K562 (cell line): ENCODE data around the gene IGFALS. TPM values are rescaled to one million over a fixed set of nuclear protein-coding genes. Genes with fewer than 3 reads are reported as not detected.

Experiments
- BCLAF1 ChIP-seq, 2 experiments: fragments of 450-650 bp in 1 of 2; IDR thresholded peaks; 2 replicates each; pipeline ENCODE4 v1.6.1; 2011 to 2017; ENCODE audit warnings: low read depth in 2 of 2, antibody characterized with exemption in 1 of 2, borderline replicate concordance in 1 of 2, low read length in 1 of 2, mild to moderate bottlenecking in 1 of 2, mixed read lengths in 1 of 2; ENCODE audit not compliant: control insufficient read depth in 1 of 2
- CC2D1A ChIP-seq: fragments of 450-650 bp; IDR thresholded peaks from 2 replicates; pipeline ENCODE4 v1.6.1; 2017; ENCODE audit warnings: mild to moderate bottlenecking
- ERF ChIP-seq: fragments of 450-650 bp; formaldehyde crosslinking; IDR thresholded peaks from 2 replicates; pipeline ENCODE4 v1.4.0; 2020; ENCODE audit warnings: mild to moderate bottlenecking, mixed read lengths
- EWSR1 ChIP-seq: fragments of 450-650 bp; IDR thresholded peaks from 2 replicates; pipeline ENCODE4 v1.6.1; 2018; ENCODE audit warnings: borderline replicate concordance, mild to moderate bottlenecking, low read depth, moderate library complexity; ENCODE audit not compliant: partially characterized antibody
- FOXJ2 ChIP-seq: fragments of 200-800 bp; sonication (Bioruptor generic); IDR thresholded peaks from 2 replicates; pipeline ENCODE4 v1.6.1; 2016; ENCODE audit warnings: missing genetic modification characterization, missing compliant biosample characterization
- FUS ChIP-seq: fragments of 200-400 bp; formaldehyde crosslinking; optimal IDR thresholded peaks from 2 replicates; pipeline ENCODE3; 2017; ENCODE audit warnings: low read depth, low read length
- IRF9 ChIP-seq: fragments of 450-650 bp; IDR thresholded peaks from 2 replicates; pipeline ENCODE4 v1.6.1; 2016; ENCODE audit warnings: missing biosample characterization, missing genetic modification characterization
- KAT2B ChIP-seq: IDR thresholded peaks from one replicate; pipeline ENCODE4 v1.6.1; 2012; ENCODE audit warnings: low read depth, mild to moderate bottlenecking, control low read depth, inconsistent platforms, low read length, moderate library complexity
- KLF10 ChIP-seq: fragments of 250-450 bp; sonication (Bioruptor Pico); IDR thresholded peaks from 2 replicates; pipeline ENCODE4 v1.6.1; 2021; ENCODE audit warnings: matching md5 sums
- PBX2 ChIP-seq, 2 experiments: IDR thresholded peaks in 1 of 2; conservative IDR thresholded peaks in 1 of 2; 2 replicates each; pipeline ENCODE4 v1.6.1; 2016; ENCODE audit warnings: low read depth in 2 of 2, mild to moderate bottlenecking in 1 of 2, missing compliant biosample characterization in 1 of 2, missing genetic modification characterization in 1 of 2, moderate library complexity in 1 of 2
- POLR2AphosphoS5 ChIP-seq: IDR thresholded peaks from 2 replicates; pipeline ENCODE4 v1.6.1; 2011; ENCODE audit warnings: mild to moderate bottlenecking, low read depth, low read length, moderate library complexity; ENCODE audit not compliant: control insufficient read depth, insufficient read depth
- RAD21 ChIP-seq, 2 experiments: fragments of 250-450 bp in 1 of 2; fragments of 450-650 bp in 1 of 2; sonication (Bioruptor Pico) in 1 of 2; formaldehyde crosslinking in 1 of 2; IDR thresholded peaks in 1 of 2; conservative IDR thresholded peaks in 1 of 2; 2 replicates each; pipeline versions ENCODE4 v1.4.0 to v1.8.0; 2020 to 2022; ENCODE audit warnings: mild to moderate bottlenecking in 2 of 2, moderate library complexity in 1 of 2
- SIX5 ChIP-seq, 2 experiments: IDR thresholded peaks; 2 replicates each; pipeline ENCODE4 v1.6.1; 2011; ENCODE audit warnings: low read length in 2 of 2, borderline replicate concordance in 1 of 2, low read depth in 1 of 2, mild to moderate bottlenecking in 1 of 2, moderate library complexity in 1 of 2; ENCODE audit not compliant: insufficient read depth in 1 of 2
- THRAP3 ChIP-seq: fragments of 450-650 bp; IDR thresholded peaks from 2 replicates; pipeline ENCODE4 v1.6.1; 2016; ENCODE audit warnings: mild to moderate bottlenecking, inconsistent platforms, borderline replicate concordance
- XRCC4 ChIP-seq: IDR thresholded peaks from one replicate; pipeline ENCODE4 v1.6.1; 2011; ENCODE audit not compliant: insufficient read depth, insufficient read length; ENCODE audit errors: extremely low read depth
- ZNF277 ChIP-seq: fragments of 250-450 bp; sonication (Bioruptor Pico); IDR thresholded peaks from 2 replicates; pipeline ENCODE4 v1.8.0; 2022; ENCODE audit warnings: inconsistent platforms, mild to moderate bottlenecking, moderate library complexity, borderline replicate concordance
- polyA plus RNA-seq, 8 experiments: library from polyadenylated mRNA; depleted of rRNA in 4 of 8; stranded (reverse) in 5 of 8; unstranded in 3 of 8; fragments of >200 nt; fragmentation: Nextera tagmentation in 2 of 8; fragmentation: Illumina TruSeq in 1 of 8; extraction: Ambion mirVana in 2 of 8; extraction: Trizol in 1 of 8; gene quantifications; 2 replicates each; pipeline versions ENCODE4 v1.2.1 to v1.2.3, GENCODE V29; 2011 to 2014; ENCODE audit warnings: inconsistent platforms in 1 of 8, missing spikeins in 1 of 8
- total RNA-seq, 7 experiments: library from RNA; depleted of rRNA in 6 of 7; stranded (reverse); fragments of >200 nt in 6 of 7; fragmentation: Illumina TruSeq in 2 of 7; extraction: Trizol in 2 of 7; gene quantifications; 2 replicates each; pipeline versions ENCODE4 v1.2.1 to v1.2.3, GENCODE V29; 2011 to 2021; ENCODE audit warnings: low replicate concordance in 1 of 7

IGFALS gene
- total and polyA plus RNA-seq, 9 of the 15 experiments (the other 6 are each of a cell fraction or from before 2014, with no cell fraction given): not detected

- no peak for TF ChIP-seq ZNF277 (CRISPR knock-in tag)
- TF ChIP-seq ERF (CRISPR knock-in tag): 0 out of 2 replicates have a peak, but pooled peaks have one; percentile 59
- TF ChIP-seq SIX5 (IDR thresholded peaks at IDR 0.05; ENCODE audit: borderline replicate concordance in 1 of 2, insufficient read depth in 1 of 2, low read depth in 1 of 2, low read length in 2 of 2): no peak
- no peak for TF ChIP-seq KAT2B
- no peak for TF ChIP-seq IRF9 (tag)
- TF ChIP-seq EWSR1: no peak
- peak; percentile 93; the same call in 1 of the 2 replicates for TF ChIP-seq CC2D1A
- TF ChIP-seq BCLAF1 (IDR thresholded peaks at IDR 0.05; ENCODE audit: borderline replicate concordance in 1 of 2, control insufficient read depth in 1 of 2, low read depth in 2 of 2, low read length in 1 of 2): no peak
- TF ChIP-seq PBX2 (CRISPR knock-in tag; IDR thresholded peaks at IDR 0.05; ENCODE audit: low read depth): no peak
- TF ChIP-seq PBX2 (tag; conservative IDR thresholded peaks at IDR 0.05; ENCODE audit: low read depth): peak; percentile 75; the same call in 1 of the 2 replicates
- no peak for TF ChIP-seq FOXJ2 (tag)
- TF ChIP-seq FUS: no peak
- TF ChIP-seq RAD21 (CRISPR knock-in tag; conservative IDR thresholded peaks at IDR 0.05 in 1 of 2, IDR thresholded peaks at IDR 0.05 in 1 of 2): peak in 1 of 2 experiments; percentile 20; a peak in 1 of 4 replicates
- TF ChIP-seq POLR2AphosphoS5: peak; percentile 96
- no peak for TF ChIP-seq XRCC4
- no peak for TF ChIP-seq KLF10 (CRISPR knock-in tag)
- no peak for TF ChIP-seq THRAP3
Observed at GRCh38 chr16:1832838-1833454, 39.4 kb upstream of the IGFALS start (continued).
